GM18507 (cell line): ENCODE data around the gene DYTN.
"Not testable (repeated sequence)": the region's sequence is repeated elsewhere in the genome, so short reads cannot be mapped to it uniquely, and the experiment has no call there.

ENCODE experiments used
- DNase-seq: peaks from one replicate; pipeline ENCODE4 v3.0.0; 2011; ENCODE audit warnings: low read depth; ENCODE audit not compliant: insufficient read length; ENCODE audit errors: extremely low spot score
- FAIRE-seq: peaks from 2 replicates; lab custom pipeline; 2011; peaks lifted over from hg19 to GRCh38; lab: Jason Lieb, UNC

Gene DYTN, protein sequence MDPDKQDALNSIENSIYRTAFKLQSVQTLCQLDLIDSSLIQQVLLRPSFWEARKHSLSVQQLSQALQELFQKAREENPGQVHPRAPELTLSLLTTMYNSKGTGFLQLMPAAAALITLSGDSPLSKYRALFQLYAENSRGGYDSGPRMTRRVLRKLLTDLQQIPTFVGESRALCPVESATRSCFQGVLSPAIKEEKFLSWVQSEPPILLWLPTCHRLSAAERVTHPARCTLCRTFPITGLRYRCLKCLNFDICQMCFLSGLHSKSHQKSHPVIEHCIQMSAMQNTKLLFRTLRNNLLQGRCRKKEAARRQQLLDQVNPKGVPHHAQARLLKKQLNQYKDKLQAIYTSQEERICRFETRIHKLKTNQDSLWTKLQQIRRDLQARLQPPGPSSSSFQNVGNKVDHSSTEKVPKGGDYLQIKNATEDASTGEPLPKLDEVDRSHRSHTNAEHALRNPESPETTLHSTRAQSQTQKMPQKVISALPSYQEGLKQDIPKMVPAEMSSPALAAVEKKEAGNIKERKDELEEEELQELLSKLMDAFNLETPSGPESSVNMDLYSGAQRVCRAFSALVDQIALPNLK

GRCh38 chr2:206718296-206718695 lies at the start of gene DYTN:
DYTN (minus strand) TSS chr2:206718396; CDS start chr2:206718279, 117 bp downstream.
- DNase-seq: no peak
- FAIRE-seq: no peak

- no peak for DNase-seq
- no peak for FAIRE-seq
Measured at GRCh38 chr2:206766057-206766930, 48.1 kb upstream of the DYTN start.

DNA sequence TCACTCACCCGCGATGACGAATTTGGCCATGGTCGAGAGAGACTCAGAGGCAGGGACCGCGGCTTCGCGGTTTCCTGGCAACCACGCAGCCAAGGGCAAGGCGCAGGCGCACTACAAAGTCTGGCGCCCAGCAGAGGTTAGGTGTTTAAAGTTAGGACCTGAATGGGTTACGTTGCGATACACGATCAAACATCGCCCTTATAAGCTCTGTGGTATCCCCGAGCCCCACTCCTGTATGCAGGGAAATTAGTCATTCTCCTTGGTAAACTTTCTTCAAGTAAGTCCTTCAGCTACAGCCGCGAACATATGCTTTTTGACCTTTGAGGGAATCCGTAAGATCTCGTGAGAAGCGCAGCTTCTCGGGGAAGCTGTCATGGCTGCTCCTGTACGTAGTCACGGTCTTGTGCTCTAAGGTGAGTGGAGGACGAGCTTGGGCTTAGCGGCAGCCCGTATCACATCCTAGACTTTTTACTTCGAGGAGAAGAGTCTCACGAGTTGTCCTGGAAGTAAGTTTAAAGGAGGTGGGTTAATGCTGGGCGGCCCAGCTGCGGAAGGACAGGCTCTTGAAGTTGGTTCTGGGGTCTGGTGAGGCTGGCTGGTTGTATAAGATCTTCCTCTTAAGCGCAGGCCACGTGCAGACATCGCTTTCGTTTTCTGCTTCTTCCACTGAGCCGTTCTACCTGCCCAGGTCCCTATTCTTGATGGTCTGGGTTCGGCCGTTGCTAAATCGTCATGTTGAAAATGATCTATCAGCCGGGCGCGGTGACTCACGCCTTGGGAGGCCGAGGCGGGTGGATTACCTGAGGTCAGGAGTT lies 47.3 kb upstream of the DYTN start, which contains the start of the genes FASTKD2 and MDH1B:
FASTKD2 (plus strand) TSS at position 365 of the 815 bp plus-strand sequence. CDS start 1,088 bp downstream, outside the sequence.
MDH1B (minus strand) TSS at position 87 of the 815 bp plus-strand sequence; CDS start at position 30, 57 bp downstream.
- DNase-seq (peak; percentile 61), FAIRE-seq (peak; percentile 91)

DNA sequence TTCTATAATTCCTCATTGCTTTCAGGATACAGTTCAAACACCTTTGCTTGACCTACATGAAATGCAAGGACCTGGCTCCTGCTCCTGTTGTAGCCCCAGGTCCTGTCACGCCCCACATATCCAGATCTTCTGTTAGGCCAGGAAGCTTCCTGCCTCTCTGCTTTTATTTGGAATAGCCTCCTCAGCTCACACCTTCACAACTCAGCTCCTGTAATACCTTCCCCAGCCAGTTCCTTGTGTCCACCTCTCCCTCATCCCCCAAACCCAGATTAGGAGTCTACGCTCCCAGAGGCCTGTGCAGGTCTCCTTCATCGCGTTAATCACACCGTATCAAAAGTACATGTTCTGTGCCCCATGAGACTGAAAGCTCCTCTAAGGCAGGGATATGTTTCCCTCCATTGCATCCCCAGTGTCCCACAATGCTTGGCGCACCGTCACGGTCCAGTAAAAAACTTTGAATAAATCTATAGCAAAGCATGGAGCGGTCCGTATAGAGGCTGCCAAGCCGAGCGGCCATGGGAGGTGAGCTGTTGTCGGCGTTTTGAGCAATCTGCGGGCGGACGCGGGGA lies 46.6 kb upstream of the DYTN start:
- FAIRE-seq (no peak), DNase-seq (no peak)

DNA sequence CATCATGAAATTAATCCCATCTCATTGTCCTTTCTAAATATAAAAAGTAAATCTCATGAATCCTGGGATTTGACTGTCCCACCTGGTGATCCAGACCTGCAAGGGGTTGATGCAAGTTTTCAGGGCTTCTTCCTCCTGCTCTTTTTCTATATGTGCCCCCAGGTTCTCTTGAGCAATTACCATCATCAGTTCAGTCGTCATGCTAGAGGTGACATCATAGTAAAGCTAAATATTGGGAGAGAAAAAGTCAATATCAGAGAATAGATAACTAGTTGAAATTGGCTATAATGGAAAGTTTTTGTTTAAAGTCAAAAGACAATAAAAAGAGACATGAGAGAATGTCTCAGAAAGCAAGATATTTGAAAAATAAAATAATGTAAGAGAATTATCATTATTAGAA lies 38.6 kb upstream of the DYTN start:
- DNase-seq: no peak
- no peak for FAIRE-seq

- DNase-seq (no peak), FAIRE-seq (no peak)
Measured at GRCh38 chr2:206740800-206741199, 22.6 kb upstream of the DYTN start.

- DNase-seq: no peak
- FAIRE-seq: no peak
Measured at GRCh38 chr2:206739271-206739670, 21.1 kb upstream of the DYTN start.

DNA sequence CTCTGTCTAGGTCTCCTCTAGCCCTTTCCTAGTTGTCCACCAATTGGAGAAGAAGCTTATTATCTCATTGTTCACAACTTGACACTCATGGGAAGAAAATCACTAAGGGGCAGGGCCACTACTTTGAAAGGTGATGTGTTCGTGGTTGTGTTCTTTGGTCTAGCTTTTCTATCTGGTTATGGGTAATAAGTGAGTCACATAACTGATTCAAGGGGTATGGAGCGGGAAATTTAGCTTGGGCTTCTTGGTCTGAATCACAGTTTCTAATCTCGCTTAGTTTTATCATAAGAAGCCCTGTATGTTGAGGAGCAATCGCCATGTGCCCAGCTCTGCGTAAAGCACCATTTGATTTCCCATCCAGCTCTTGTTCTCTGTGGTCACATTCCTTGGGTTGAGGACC lies 18.7 kb upstream of the DYTN start:
- DNase-seq (no peak), FAIRE-seq (no peak)

- DNase-seq: no peak
- no peak for FAIRE-seq
Measured at GRCh38 chr2:206733341-206733740, 15.1 kb upstream of the DYTN start.

GRCh38 chr2:206728277-206729199 lies 10.3 kb upstream of the DYTN start:
- FAIRE-seq: no peak

GRCh38 chr2:206727287-206727686 lies 9.1 kb upstream of the DYTN start:
- FAIRE-seq (no peak), DNase-seq (no peak)

More at GRCh38 chr2:206728277-206729199, 10.3 kb upstream of the DYTN start:
- no peak for DNase-seq

DNA sequence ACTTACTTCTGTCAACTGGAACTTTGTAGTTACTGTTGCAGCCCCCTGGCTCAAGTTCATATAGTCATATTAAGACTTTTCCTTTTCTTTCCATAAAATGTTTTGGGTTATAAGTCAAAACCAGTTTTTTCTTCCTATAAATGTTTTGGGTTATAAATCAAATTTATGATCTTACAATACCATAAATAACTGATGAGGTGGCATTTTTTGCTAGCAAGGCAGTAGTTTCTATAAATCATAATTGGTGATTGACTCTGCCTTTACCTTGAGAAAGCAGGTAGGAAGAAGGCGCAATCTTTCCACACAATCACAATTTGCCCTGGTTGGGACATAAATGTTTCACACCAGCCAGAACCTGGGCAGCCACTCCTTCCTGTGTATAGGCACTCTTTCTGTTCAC lies 5.1 kb upstream of the DYTN start:
- FAIRE-seq (no peak), DNase-seq (no peak)

DNA sequence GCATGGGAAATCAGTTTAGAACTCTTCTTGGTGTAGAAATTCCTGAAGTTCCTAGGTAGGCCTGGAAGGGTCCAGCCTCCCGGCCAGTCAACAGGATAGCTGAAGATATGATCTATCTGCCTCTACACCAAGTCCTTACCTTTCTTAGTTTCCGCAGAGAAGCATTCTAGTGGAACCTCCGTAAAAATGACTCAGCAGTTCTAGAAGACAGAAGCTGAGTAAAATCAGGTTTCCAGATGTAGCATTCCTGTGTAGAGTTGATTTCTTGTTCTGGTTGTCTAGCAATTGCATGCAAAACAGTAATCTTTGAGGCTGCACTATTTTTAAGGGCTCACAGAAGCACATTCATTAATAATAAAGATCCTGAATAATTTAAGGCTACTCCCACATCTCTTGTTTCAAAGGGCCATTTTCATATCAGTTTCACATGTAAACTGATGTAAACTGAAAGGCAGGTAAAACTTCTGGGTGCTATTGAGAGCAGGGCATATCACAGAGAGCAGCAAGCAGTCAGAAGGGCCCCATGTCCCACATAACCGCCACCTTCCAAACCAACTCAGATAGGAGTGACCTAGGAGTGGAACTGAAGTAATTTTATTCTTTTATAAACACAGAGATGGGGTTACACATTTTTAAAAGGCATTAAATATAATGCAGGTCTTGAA lies 3.2 kb upstream of the DYTN start:
- no peak for DNase-seq
- FAIRE-seq: peak; percentile 64

DNA sequence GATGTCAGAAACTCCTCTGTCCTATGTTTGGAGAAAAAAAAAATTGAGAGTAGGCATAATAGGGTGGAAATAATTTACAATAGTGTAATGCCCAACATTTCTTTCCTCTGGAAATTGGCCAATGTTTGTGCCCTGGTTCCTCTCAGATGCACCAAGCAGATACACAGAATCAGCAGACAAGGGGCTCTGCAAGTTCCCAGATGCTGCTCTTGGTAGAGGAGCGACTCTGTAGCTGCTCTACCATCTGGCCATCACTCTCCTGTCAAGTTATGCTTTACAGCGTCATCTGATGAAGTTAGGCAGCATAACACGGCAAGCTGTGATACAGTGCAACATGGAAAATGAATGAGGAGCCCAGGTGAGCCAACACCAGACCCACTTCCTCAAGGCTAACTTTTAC lies 1.6 kb downstream of the DYTN start:
- DNase-seq (no peak), FAIRE-seq (no peak)

DNA sequence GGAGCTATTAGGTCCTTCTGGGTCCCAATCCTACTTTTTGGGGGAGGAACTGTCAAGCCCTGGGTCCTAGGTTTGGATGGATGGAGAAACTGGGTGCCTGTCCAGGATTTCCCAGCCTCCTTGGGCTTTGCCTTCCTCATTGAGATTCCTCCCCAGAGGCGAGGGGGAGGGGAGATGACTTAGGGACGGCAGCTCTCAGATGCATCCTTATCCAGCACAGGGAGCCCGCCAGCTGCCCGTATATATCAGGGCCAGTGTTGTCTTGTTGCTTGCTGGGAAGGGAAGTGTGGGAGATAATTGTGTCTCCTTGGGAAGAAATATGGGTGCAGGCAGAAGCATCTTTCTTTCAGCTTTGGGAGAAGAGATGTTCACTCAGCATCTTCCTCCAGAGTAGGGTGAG lies 3.0 kb downstream of the DYTN start:
- DNase-seq, FAIRE-seq: not testable (repeated sequence)

- DNase-seq: no peak
- FAIRE-seq: peak; percentile 44
Measured at GRCh38 chr2:206713746-206714145, 4.5 kb downstream of the DYTN start.

- FAIRE-seq (no peak), DNase-seq (no peak)
Measured at GRCh38 chr2:206708286-206708685, 9.9 kb downstream of the DYTN start.
